H9 (cell line): ENCODE measurements around the gene ZIC4. TPM values are rescaled to one million over a fixed set of nuclear protein-coding genes. Genes with fewer than 3 reads are reported as not detected.

Experiments used
- DNase-seq: peaks from one replicate; pipeline ENCODE4 v3.0.0-alpha.2; 2017
- H2AFZ ChIP-seq: one replicate; pipeline ENCODE4 v1.6.1; 2013; ENCODE audit warnings: mild to moderate bottlenecking, low read length, control low read depth, moderate library complexity
- H2AK5ac ChIP-seq: 2 replicates; pipeline ENCODE4 v1.6.1; 2013; ENCODE audit warnings: low read length, control low read depth, mixed read lengths; ENCODE audit not compliant: insufficient read length
- H2BK120ac ChIP-seq: one replicate; pipeline ENCODE4 v1.6.1; 2013; ENCODE audit warnings: low read depth, mild to moderate bottlenecking, low read length, control low read depth, inconsistent platforms; ENCODE audit not compliant: poor library complexity, severe bottlenecking
- H2BK12ac ChIP-seq: 2 replicates; pipeline ENCODE4 v1.6.1; 2013; ENCODE audit warnings: low read length, control low read depth, mixed read lengths, low read depth; ENCODE audit not compliant: insufficient read length
- H2BK15ac ChIP-seq: 2 replicates; pipeline ENCODE4 v1.6.1; 2013; ENCODE audit warnings: low read depth, low read length, control low read depth
- H2BK20ac ChIP-seq: one replicate; pipeline ENCODE4 v1.6.1; 2013; ENCODE audit warnings: low read depth, mild to moderate bottlenecking, low read length, control low read depth, inconsistent platforms; ENCODE audit not compliant: poor library complexity, severe bottlenecking
- H2BK5ac ChIP-seq: 2 replicates; pipeline ENCODE4 v1.6.1; 2013; ENCODE audit warnings: low read length, control low read depth, mixed read lengths; ENCODE audit not compliant: insufficient read length
- H3K14ac ChIP-seq: 2 replicates; pipeline ENCODE4 v1.6.1; 2013; ENCODE audit warnings: low read length, control low read depth; ENCODE audit not compliant: insufficient read depth
- H3K18ac ChIP-seq: 2 replicates; pipeline ENCODE4 v1.6.1; 2013; ENCODE audit warnings: low read depth, mild to moderate bottlenecking, mixed read lengths, low read length, control low read depth; ENCODE audit not compliant: insufficient read length
- H3K23ac ChIP-seq: 2 replicates; pipeline ENCODE4 v1.6.1; 2013; ENCODE audit warnings: low read length, control low read depth, mixed read lengths, low read depth; ENCODE audit not compliant: insufficient read length
- H3K23me2 ChIP-seq: 2 replicates; pipeline ENCODE4 v1.6.1; 2013; ENCODE audit warnings: low read depth, mild to moderate bottlenecking, mixed read lengths, low read length, control low read depth; ENCODE audit not compliant: insufficient read length, poor library complexity, severe bottlenecking
- H3K27ac ChIP-seq: 2 replicates; pipeline ENCODE4 v1.5.1; 2013; ENCODE audit warnings: low read length, control low read depth, mixed read lengths, low read depth; ENCODE audit not compliant: insufficient read length
- H3K27me3 ChIP-seq: 2 replicates; pipeline ENCODE4 v1.6.1; 2013; ENCODE audit warnings: low read length, control low read depth, inconsistent platforms; ENCODE audit not compliant: insufficient read depth
- H3K4ac ChIP-seq: 2 replicates; pipeline ENCODE4 v1.6.1; 2013; ENCODE audit warnings: low read depth, mild to moderate bottlenecking, control low read depth, inconsistent platforms, low read length, moderate library complexity
- H3K4me1 ChIP-seq: 2 replicates; pipeline ENCODE4 v1.6.1; 2013; ENCODE audit warnings: low read length, control low read depth, inconsistent platforms; ENCODE audit not compliant: insufficient read depth
- H3K4me2 ChIP-seq: 2 replicates; pipeline ENCODE4 v1.6.1; 2013; ENCODE audit warnings: low read length, control low read depth, mixed read lengths; ENCODE audit not compliant: insufficient read length, insufficient read depth
- H3K56ac ChIP-seq: 2 replicates; pipeline ENCODE4 v1.6.1; 2013; ENCODE audit warnings: low read depth, mild to moderate bottlenecking, mixed read lengths, low read length, control low read depth; ENCODE audit not compliant: insufficient read length
- H3K79me1 ChIP-seq: 2 replicates; pipeline ENCODE4 v1.6.1; 2013; ENCODE audit warnings: low read depth, mild to moderate bottlenecking, moderate library complexity, low read length, control low read depth, inconsistent platforms; ENCODE audit not compliant: insufficient read depth, poor library complexity, severe bottlenecking
- H3K79me2 ChIP-seq: 2 replicates; pipeline ENCODE4 v1.6.1; 2013; ENCODE audit warnings: low read length, control low read depth, inconsistent platforms; ENCODE audit not compliant: insufficient read depth
- H3K9ac ChIP-seq: 2 replicates; pipeline ENCODE4 v1.6.1; 2013; ENCODE audit warnings: low read length, control low read depth, mixed read lengths; ENCODE audit not compliant: insufficient read length; ENCODE audit errors: extremely low read depth
- H3K9me3 ChIP-seq: one replicate; pipeline ENCODE4 v1.6.1; 2013; ENCODE audit warnings: low read depth, low read length, inconsistent platforms; ENCODE audit not compliant: control insufficient read depth
- H3T11ph ChIP-seq: one replicate; pipeline ENCODE4 v1.6.1; 2013; ENCODE audit warnings: mild to moderate bottlenecking, low read length, control low read depth, inconsistent platforms
- H4K20me1 ChIP-seq: one replicate; pipeline ENCODE4 v1.6.1; 2013; ENCODE audit not compliant: control insufficient read depth, insufficient read length, insufficient read depth
- H4K5ac ChIP-seq: 2 replicates; pipeline ENCODE4 v1.6.1; 2013; ENCODE audit warnings: low read depth, mild to moderate bottlenecking, mixed read lengths, low read length, control low read depth; ENCODE audit not compliant: insufficient read length
- H4K8ac ChIP-seq: replicated peaks from 2 replicates; pipeline ENCODE4 v1.6.1; 2013; ENCODE audit warnings: low read length, control low read depth, mixed read lengths, low read depth; ENCODE audit not compliant: insufficient read length
- H4K91ac ChIP-seq: 2 replicates; pipeline ENCODE4 v1.6.1; 2013; ENCODE audit warnings: low read depth, mild to moderate bottlenecking, moderate library complexity, mixed read lengths, low read length, control low read depth; ENCODE audit not compliant: insufficient read length
- H3K27ac Mint-ChIP-seq, 3 experiments: 2 replicates in 2 of 3; 3 replicates in 1 of 3; pipeline ENCODE4 v1.8.0; 2020 to 2021; ENCODE audit warnings: mixed read lengths in 3 of 3, mild to moderate bottlenecking in 1 of 3, moderate library complexity in 1 of 3
- H3K27me3 Mint-ChIP-seq: 2 replicates; pipeline ENCODE4 v1.8.0; 2021; ENCODE audit warnings: low read depth, mild to moderate bottlenecking, moderate library complexity, mixed read lengths
- H3K36me3 Mint-ChIP-seq, 3 experiments: 2 replicates in 2 of 3; 3 replicates in 1 of 3; pipeline ENCODE4 v1.8.0; 2020 to 2021; ENCODE audit warnings: low read depth in 3 of 3, mixed read lengths in 3 of 3; ENCODE audit not compliant: insufficient read depth in 1 of 3
- H3K4me1 Mint-ChIP-seq, 2 experiments: 2 replicates each; pipeline ENCODE4 v1.8.0; 2020; ENCODE audit warnings: mixed read lengths in 2 of 2
- H3K4me3 Mint-ChIP-seq, 2 experiments: 2 replicates in 1 of 2; 3 replicates in 1 of 2; pipeline ENCODE4 v1.8.0; 2020 to 2021; ENCODE audit warnings: mild to moderate bottlenecking in 2 of 2, mixed read lengths in 2 of 2, moderate library complexity in 1 of 2
- H3K9me3 Mint-ChIP-seq, 2 experiments: 2 replicates in 1 of 2; 3 replicates in 1 of 2; pipeline ENCODE4 v1.8.0; 2020; ENCODE audit warnings: mild to moderate bottlenecking in 2 of 2, mixed read lengths in 2 of 2, moderate library complexity in 1 of 2
- CTCF ChIP-seq: fragments of 200-600 bp; sonication (generic); conservative IDR thresholded peaks from 3 replicates; pipeline ENCODE4 v1.8.0; 2021; ENCODE audit warnings: antibody characterized with exemption, mild to moderate bottlenecking
- WGBS: extraction: QIAGEN DNeasy Blood & Tissue Kit; methylation state at CpG from one replicate; pipeline ENCODE4 v1.1.7; 2013; ENCODE audit warnings: missing lambda C conversion rate, low lambda C conversion rate, mixed read lengths; ENCODE audit not compliant: insufficient read length; ENCODE audit errors: extremely low coverage; 5-methylcytosine and 5-hydroxymethylcytosine counted together
- total RNA-seq: library from RNA; stranded (reverse); gene quantifications from 2 replicates; pipeline ENCODE4 v1.2.1, GENCODE V29; 2021

Gene ZIC4
- total RNA-seq, 1 experiment from 2014 or later, result not detected

GRCh38 chr3:147380977-147381376 is 25.4 kb downstream of the ZIC4 start:
- peaks cover 71 to 89% of the 10 kb centered on the region in 2 experiments for H3K4me1 Mint-ChIP-seq
- H3K27me3 Mint-ChIP-seq, result peaks cover 97% of the 10 kb centered on the region
- peak overlapping the region in 1 of 2 experiments; percentile 38; a peak in 1 of 5 replicates for H3K4me3 Mint-ChIP-seq

More at GRCh38 chr3:147380977-147381376, 25.4 kb downstream of the ZIC4 start:
- H3K4me2 ChIP-seq, result no peak overlapping the region
- no peak overlapping the region for H3K27ac ChIP-seq
- no peaks in the 10 kb centered on the region for H3K79me1 ChIP-seq
- no peak overlapping the region for H4K5ac ChIP-seq
- H2BK120ac ChIP-seq, result no peak overlapping the region
- Mint-ChIP-seq H3K9me3 (peaks cover 0 to 3% of the 10 kb centered on the region in 2 experiments; a peak in 1 of 5 replicates), H3K27ac (0 out of 7 replicates have a peak overlapping the region, but pooled peaks of 1 of the 3 experiments have one; percentile 55), H3K36me3 (no peaks in the 10 kb centered on the region; a peak in 2 of 7 replicates)
- H4K20me1 ChIP-seq, result no peaks in the 10 kb centered on the region
- H3K9me3 ChIP-seq, result no peaks in the 10 kb centered on the region
- peaks cover 13% of the 10 kb centered on the region for H3K23me2 ChIP-seq
- no peak overlapping the region for H2BK5ac ChIP-seq
- no peak overlapping the region for H4K8ac ChIP-seq
- H2BK20ac ChIP-seq, result no peak overlapping the region
- H3K4me1 ChIP-seq, result peaks cover 9% of the 10 kb centered on the region; the same call in 1 of the 2 replicates
- H2AK5ac ChIP-seq, result no peak overlapping the region
- H3K56ac ChIP-seq, result no peak overlapping the region
- H3T11ph ChIP-seq, result no peak overlapping the region
- no peak overlapping the region for H3K4ac ChIP-seq
- WGBS, result no CpG with 5 or more reads among the region's 3 CpGs
- H2AFZ ChIP-seq, result no peak overlapping the region
- H3K27me3 ChIP-seq, result peaks cover 52% of the 10 kb centered on the region
- no peak overlapping the region for H2BK12ac ChIP-seq
- H3K9ac ChIP-seq, result no peak overlapping the region
- no peak overlapping the region for H2BK15ac ChIP-seq
- no peak for TF ChIP-seq CTCF
- no peak overlapping the region for H3K23ac ChIP-seq
- no peak overlapping the region for H3K18ac ChIP-seq
- no peak overlapping the region for H4K91ac ChIP-seq
- H3K79me2 ChIP-seq, result no peaks in the 10 kb centered on the region
- no peak for DNase-seq
- H3K14ac ChIP-seq, result no peak overlapping the region
